SU-DHL-6 (cell line): ENCODE measurements around the gene NTN4.
"Not testable (repeated sequence)": the region's sequence is repeated elsewhere in the genome, so short reads cannot be mapped to it uniquely, and the experiment has no call there.

ENCODE experiments used
- H2AFZ ChIP-seq: fragments of 200-600 bp; sonication (generic); 2 replicates; pipeline ENCODE4 v1.6.1; 2014; ENCODE audit warnings: low read depth, mild to moderate bottlenecking, moderate library complexity, mixed read lengths, antibody characterized with exemption, low read length; ENCODE audit not compliant: severe bottlenecking
- H3F3A ChIP-seq: fragments of 200-600 bp; shearing (Covaris generic); 2 replicates; pipeline ENCODE4 v1.6.0; 2016; ENCODE audit warnings: antibody characterized with exemption, mild to moderate bottlenecking; ENCODE audit not compliant: insufficient read depth
- H3K27ac ChIP-seq: fragments of 200-600 bp; sonication (generic); 2 replicates; pipeline ENCODE4 v1.5.1; 2016; ENCODE audit warnings: low read depth, mild to moderate bottlenecking, low read length, moderate library complexity, mixed read lengths
- H3K27me3 ChIP-seq: fragments of 200-600 bp; sonication (generic), shearing (Covaris generic); 2 replicates; pipeline ENCODE4 v1.6.0; 2014; ENCODE audit warnings: mild to moderate bottlenecking, low read length
- H3K36me3 ChIP-seq: fragments of 200-600 bp; sonication (generic); 2 replicates; pipeline ENCODE4 v1.6.1; 2014; ENCODE audit warnings: mild to moderate bottlenecking, low read length, mixed read lengths
- H3K4me2 ChIP-seq: fragments of 300-600, 200-600 bp; shearing (Covaris generic), sonication (generic); 2 replicates; pipeline ENCODE4 v1.6.0; 2014; ENCODE audit warnings: low read length, low read depth, mild to moderate bottlenecking; ENCODE audit not compliant: poor library complexity, severe bottlenecking
- H3K4me3 ChIP-seq: fragments of 200-600 bp; sonication (generic); 2 replicates; pipeline ENCODE4 v1.5.1; 2014; ENCODE audit warnings: antibody characterized with exemption, low read length, mild to moderate bottlenecking, mixed read lengths; ENCODE audit not compliant: insufficient read depth, poor library complexity, severe bottlenecking
- H3K79me2 ChIP-seq: fragments of 200-600 bp; sonication (generic); 2 replicates; pipeline ENCODE4 v1.6.1; 2014; ENCODE audit warnings: mild to moderate bottlenecking, low read length, moderate library complexity; ENCODE audit not compliant: insufficient read depth
- H3K9ac ChIP-seq: fragments of 200-600 bp; sonication (generic); 2 replicates; pipeline ENCODE4 v1.7.0; 2014; ENCODE audit warnings: mild to moderate bottlenecking, low read length
- H3K9me2 ChIP-seq: fragments of 200-600 bp; sonication (generic); replicated peaks from 2 replicates; pipeline ENCODE4 v1.6.1; 2014; ENCODE audit warnings: low read length; ENCODE audit not compliant: insufficient read depth
- H3K9me3 ChIP-seq: fragments of 200-600 bp; sonication (generic); 2 replicates; pipeline ENCODE4 v1.6.1; 2014; ENCODE audit warnings: low read length, mixed read lengths; ENCODE audit not compliant: insufficient read depth
- H4K20me1 ChIP-seq: fragments of 200-600 bp; sonication (generic); 2 replicates; pipeline ENCODE4 v1.6.1; 2014; ENCODE audit warnings: low read depth, mild to moderate bottlenecking, antibody characterized with exemption, low read length, moderate library complexity, mixed read lengths
- CTCF ChIP-seq: fragments of 200-600 bp; sonication (generic); IDR thresholded peaks from one replicate; pipeline ENCODE4 v1.5.1; 2017; ENCODE audit warnings: antibody characterized with exemption, mild to moderate bottlenecking, low read length, moderate library complexity; ENCODE audit not compliant: insufficient read depth, poor library complexity, severe bottlenecking
- EZH2phosphoT487 ChIP-seq: fragments of 200-600 bp; sonication (generic), shearing (Covaris generic); conservative IDR thresholded peaks from 2 replicates; pipeline ENCODE4 v1.6.1; 2018; ENCODE audit warnings: mild to moderate bottlenecking, antibody characterized with exemption, low read length, moderate library complexity, mixed read lengths

Gene NTN4

GRCh38 chr12:95784286-95784685 lies 6.3 kb downstream of the NTN4 start:
- Histone ChIP-seq H3K9me2 (no peaks in the 10 kb centered on the region), H3K4me2 (no peak overlapping the region), H3K79me2 (no peaks in the 10 kb centered on the region), H4K20me1 (no peaks in the 10 kb centered on the region), H3K9me3 (no peaks in the 10 kb centered on the region), H3K9ac (no peak overlapping the region), H3K4me3 (no peak overlapping the region), H3F3A (no peaks in the 10 kb centered on the region), H2AFZ (no peak overlapping the region), H3K36me3 (no peaks in the 10 kb centered on the region), H3K27ac (no peak overlapping the region), H3K27me3 (no peaks in the 10 kb centered on the region)
- no peak for TF ChIP-seq EZH2phosphoT487
- TF ChIP-seq CTCF: no peak

- not testable (repeated sequence) for H2AFZ ChIP-seq, H4K20me1 ChIP-seq, H3K9me3 ChIP-seq, H3K4me3 ChIP-seq, H3K9me2 ChIP-seq, H3K9ac ChIP-seq, H3K79me2 ChIP-seq, H3K36me3 ChIP-seq, H3F3A ChIP-seq, H3K4me2 ChIP-seq, H3K27ac ChIP-seq, H3K27me3 ChIP-seq
Observed at GRCh38 chr12:95775466-95775865, 15.1 kb downstream of the NTN4 start.

DNA sequence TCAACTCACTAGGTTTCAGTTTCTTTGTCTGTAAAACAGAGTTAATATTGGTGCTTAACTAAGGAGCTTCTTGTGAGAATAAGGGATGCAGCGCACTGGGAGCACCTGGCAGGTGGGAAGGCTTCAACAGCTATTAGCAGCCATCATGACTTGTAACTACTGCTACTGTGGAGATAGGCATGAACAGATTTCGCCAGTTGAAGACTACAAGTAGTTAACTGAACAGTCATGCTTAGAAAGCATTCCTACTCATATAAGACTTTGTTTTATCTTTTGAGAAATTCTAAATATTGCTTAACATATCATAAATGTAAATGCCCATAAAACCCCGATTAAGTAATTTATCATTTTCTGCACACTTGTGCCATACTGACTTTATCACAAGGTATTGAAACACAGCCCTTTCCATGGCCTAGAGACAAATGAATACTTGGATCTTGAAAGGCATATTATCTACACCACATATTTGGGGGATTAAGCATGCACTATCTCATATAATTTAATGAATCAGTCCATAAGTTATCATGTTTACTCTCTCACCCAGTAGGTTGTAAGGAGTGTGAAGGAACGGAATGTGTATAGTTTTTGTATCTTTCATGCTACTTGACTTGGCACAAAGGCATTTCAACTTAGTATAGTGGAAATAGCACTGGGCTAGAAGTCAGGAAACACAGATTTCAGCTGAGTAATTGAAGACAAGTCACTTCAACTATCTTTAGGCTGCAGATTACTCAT lies 16.1 kb downstream of the NTN4 start:
- no peaks in the 10 kb centered on the region for H3K79me2 ChIP-seq
- no peak overlapping the region for H3K9ac ChIP-seq
- H3K4me2 ChIP-seq: no peak overlapping the region
- no peaks in the 10 kb centered on the region for H4K20me1 ChIP-seq
- H2AFZ ChIP-seq: no peak overlapping the region
- H3K36me3 ChIP-seq: no peaks in the 10 kb centered on the region
- H3K27ac ChIP-seq: no peak overlapping the region
- no peaks in the 10 kb centered on the region for H3K9me2 ChIP-seq
- H3F3A ChIP-seq: no peaks in the 10 kb centered on the region
- no peaks in the 10 kb centered on the region for H3K9me3 ChIP-seq
- no peaks in the 10 kb centered on the region for H3K27me3 ChIP-seq
- no peak for TF ChIP-seq EZH2phosphoT487
- TF ChIP-seq CTCF: no peak
- no peak overlapping the region for H3K4me3 ChIP-seq

- no peaks in the 10 kb centered on the region for H3K36me3 ChIP-seq
- no peak overlapping the region for H2AFZ ChIP-seq
- no peak overlapping the region for H3K4me3 ChIP-seq
- H3K27ac ChIP-seq: no peak overlapping the region
- H4K20me1 ChIP-seq: no peaks in the 10 kb centered on the region
- H3K27me3 ChIP-seq: no peaks in the 10 kb centered on the region
- TF ChIP-seq EZH2phosphoT487 (no peak), CTCF (no peak)
- no peaks in the 10 kb centered on the region for H3K79me2 ChIP-seq
- H3F3A ChIP-seq: no peaks in the 10 kb centered on the region
- no peak overlapping the region for H3K9ac ChIP-seq
- H3K9me2 ChIP-seq: no peaks in the 10 kb centered on the region
- H3K9me3 ChIP-seq: no peaks in the 10 kb centered on the region
- no peak overlapping the region for H3K4me2 ChIP-seq
Observed at GRCh38 chr12:95773320-95773719, 17.2 kb downstream of the NTN4 start.
